IgD-negative memory B cell (primary cell): Measurements from ENCODE around the gene RRN3. TPM values are rescaled to one million over a fixed set of nuclear protein-coding genes. Genes with fewer than 3 reads are reported as not detected.
"Not testable (repeated sequence)": the region's sequence is repeated elsewhere in the genome, so short reads cannot be mapped to it uniquely, and the experiment has no call there.

ENCODE experiments used
- H3K27ac Mint-ChIP-seq, 3 donors: one replicate each; pipeline ENCODE4 v1.8.0; 2020 to 2022; ENCODE audit warnings: mild to moderate bottlenecking in 3 of 3, mixed read lengths in 3 of 3, moderate library complexity in 1 of 3
- H3K27me3 Mint-ChIP-seq: one replicate; pipeline ENCODE4 v1.8.0; 2021; ENCODE audit warnings: mixed read lengths
- H3K36me3 Mint-ChIP-seq: one replicate; pipeline ENCODE4 v1.8.0; 2020; ENCODE audit warnings: mild to moderate bottlenecking, mixed read lengths
- H3K4me1 Mint-ChIP-seq, 3 donors: one replicate each; pipeline ENCODE4 v1.8.0; 2020 to 2022; ENCODE audit warnings: mixed read lengths in 3 of 3, mild to moderate bottlenecking in 1 of 3
- H3K4me3 Mint-ChIP-seq, 4 donors: one replicate each; pipeline ENCODE4 v1.8.0; 2020 to 2022; ENCODE audit warnings: mild to moderate bottlenecking in 4 of 4, mixed read lengths in 4 of 4, moderate library complexity in 3 of 4
- H3K9me3 Mint-ChIP-seq, 3 donors: one replicate each; pipeline ENCODE4 v1.8.0; 2020 to 2021; ENCODE audit warnings: mixed read lengths in 3 of 3, mild to moderate bottlenecking in 1 of 3
- polyA plus RNA-seq: library from polyadenylated mRNA; unstranded; fragments of 300-500 nt; fragmentation: Illumina TruSeq; gene quantifications from one replicate; pipeline ENCODE4 v1.2.3, GENCODE V29; 2021

The RRN3 gene
- polyA plus RNA-seq, 1 donor from 2014 or later, result 26.1 TPM

GRCh38 chr16:15045270-15045669 lies 48.8 kb downstream of the RRN3 start:
- not testable (repeated sequence) for H3K4me3 Mint-ChIP-seq

GRCh38 chr16:15044286-15044685 lies 49.8 kb downstream of the RRN3 start:
- Mint-ChIP-seq H3K4me1 (peaks cover 0 to 3% (median 0%) of the 10 kb centered on the region in 3 donors), H3K27me3 (no peaks in the 10 kb centered on the region), H3K9me3 (no peaks in the 10 kb centered on the region)

More at GRCh38 chr16:15045270-15045669, 48.8 kb downstream of the RRN3 start:
- H3K36me3 Mint-ChIP-seq, H3K27me3 Mint-ChIP-seq, H3K4me1 Mint-ChIP-seq, H3K27ac Mint-ChIP-seq, H3K9me3 Mint-ChIP-seq: not testable (repeated sequence)

GRCh38 chr16:15043344-15043743 lies 50.7 kb downstream of the RRN3 start:
- peaks cover 0 to 3% (median 0%) of the 10 kb centered on the region in 3 donors for H3K4me1 Mint-ChIP-seq
- no peak overlapping the region for H3K27ac Mint-ChIP-seq
- H3K27me3 Mint-ChIP-seq, result no peaks in the 10 kb centered on the region
- no peaks in the 10 kb centered on the region for H3K9me3 Mint-ChIP-seq
- H3K4me3 Mint-ChIP-seq, result no peak overlapping the region
- H3K36me3 Mint-ChIP-seq, result peaks cover 11% of the 10 kb centered on the region

More at GRCh38 chr16:15044286-15044685, 49.8 kb downstream of the RRN3 start:
- H3K27ac Mint-ChIP-seq, result peak overlapping the region in 1 of 3 donors; percentile 19
- H3K36me3 Mint-ChIP-seq, result peaks cover 11% of the 10 kb centered on the region
- no peak overlapping the region for H3K4me3 Mint-ChIP-seq

- no peaks in the 10 kb centered on the region for H3K27me3 Mint-ChIP-seq
These were observed 52.6 kb downstream of the RRN3 start for GRCh38 chr16:15041271-15042004.

GRCh38 chr16:15038689-15039088 lies 55.4 kb downstream of the RRN3 start:
- no peaks in the 10 kb centered on the region for H3K9me3 Mint-ChIP-seq
- H3K4me1 Mint-ChIP-seq, result no peaks in the 10 kb centered on the region
- peaks cover 3% of the 10 kb centered on the region for H3K36me3 Mint-ChIP-seq
- no peak overlapping the region for H3K27ac Mint-ChIP-seq
- no peaks in the 10 kb centered on the region for H3K27me3 Mint-ChIP-seq
- H3K4me3 Mint-ChIP-seq, result no peak overlapping the region

More at GRCh38 chr16:15041271-15042004, 52.6 kb downstream of the RRN3 start:
- no peak overlapping the region for H3K4me3 Mint-ChIP-seq
- H3K4me1 Mint-ChIP-seq, result peaks cover 0 to 2% (median 0%) of the 10 kb centered on the region in 3 donors
- H3K36me3 Mint-ChIP-seq, result peaks cover 5% of the 10 kb centered on the region
- no peaks in the 10 kb centered on the region for H3K9me3 Mint-ChIP-seq
- peak overlapping the region in 2 of 3 donors; percentile 28 to 57 for H3K27ac Mint-ChIP-seq

GRCh38 chr16:15037745-15038144 lies 56.3 kb downstream of the RRN3 start:
- Mint-ChIP-seq H3K36me3 (peaks cover 3% of the 10 kb centered on the region), H3K27ac (no peak overlapping the region), H3K4me1 (no peaks in the 10 kb centered on the region), H3K4me3 (no peak overlapping the region), H3K27me3 (no peaks in the 10 kb centered on the region), H3K9me3 (no peaks in the 10 kb centered on the region)

- Mint-ChIP-seq H3K9me3 (no peaks in the 10 kb centered on the region), H3K27me3 (no peaks in the 10 kb centered on the region), H3K4me1 (no peaks in the 10 kb centered on the region), H3K27ac (peak overlapping the region in 1 of 3 donors; percentile 10), H3K36me3 (peaks cover 2% of the 10 kb centered on the region), H3K4me3 (no peak overlapping the region)
These were observed 57.1 kb downstream of the RRN3 start for GRCh38 chr16:15037003-15037402.

- no peak overlapping the region for H3K27ac Mint-ChIP-seq
- no peaks in the 10 kb centered on the region for H3K9me3 Mint-ChIP-seq
- H3K4me1 Mint-ChIP-seq, result no peaks in the 10 kb centered on the region
- no peaks in the 10 kb centered on the region for H3K27me3 Mint-ChIP-seq
- peaks cover 2% of the 10 kb centered on the region for H3K36me3 Mint-ChIP-seq
- no peak overlapping the region for H3K4me3 Mint-ChIP-seq
These were observed 58.8 kb downstream of the RRN3 start for GRCh38 chr16:15035163-15035729.

- Mint-ChIP-seq H3K9me3 (no peaks in the 10 kb centered on the region), H3K27ac (no peak overlapping the region), H3K4me1 (no peaks in the 10 kb centered on the region), H3K36me3 (no peaks in the 10 kb centered on the region), H3K4me3 (no peak overlapping the region), H3K27me3 (no peaks in the 10 kb centered on the region)
These were observed 59.6 kb downstream of the RRN3 start for GRCh38 chr16:15034266-15035162.

GRCh38 chr16:15033309-15033707 lies 60.8 kb downstream of the RRN3 start:
- no peak overlapping the region for H3K4me3 Mint-ChIP-seq
- H3K4me1 Mint-ChIP-seq, result no peaks in the 10 kb centered on the region
- H3K27me3 Mint-ChIP-seq, result no peaks in the 10 kb centered on the region
- no peaks in the 10 kb centered on the region for H3K36me3 Mint-ChIP-seq
- peak overlapping the region in 2 of 3 donors; percentile 23 to 71 for H3K27ac Mint-ChIP-seq
- no peaks in the 10 kb centered on the region for H3K9me3 Mint-ChIP-seq

- no peaks in the 10 kb centered on the region for H3K36me3 Mint-ChIP-seq
- H3K4me3 Mint-ChIP-seq, result no peak overlapping the region
- H3K27me3 Mint-ChIP-seq, result no peaks in the 10 kb centered on the region
- H3K27ac Mint-ChIP-seq, result peak overlapping the region in 2 of 3 donors; percentile 23 to 81
- peaks cover 0 to 3% (median 0%) of the 10 kb centered on the region in 3 donors for H3K4me1 Mint-ChIP-seq
- no peaks in the 10 kb centered on the region for H3K9me3 Mint-ChIP-seq
These were observed 61.3 kb downstream of the RRN3 start for GRCh38 chr16:15032547-15033308.

- H3K27me3 Mint-ChIP-seq, result no peaks in the 10 kb centered on the region
- H3K9me3 Mint-ChIP-seq, result no peaks in the 10 kb centered on the region
- no peak overlapping the region for H3K4me3 Mint-ChIP-seq
- H3K4me1 Mint-ChIP-seq, result peaks cover 0 to 3% (median 0%) of the 10 kb centered on the region in 3 donors
- H3K27ac Mint-ChIP-seq, result peak overlapping the region in 1 of 3 donors; percentile 5
- H3K36me3 Mint-ChIP-seq, result no peaks in the 10 kb centered on the region
These were observed 62.5 kb downstream of the RRN3 start for GRCh38 chr16:15031586-15031985.

GRCh38 chr16:15031179-15031578 lies 62.9 kb downstream of the RRN3 start:
- Mint-ChIP-seq H3K27ac (no peak overlapping the region), H3K4me1 (peaks cover 0 to 3% (median 0%) of the 10 kb centered on the region in 3 donors), H3K36me3 (no peaks in the 10 kb centered on the region), H3K9me3 (no peaks in the 10 kb centered on the region), H3K27me3 (no peaks in the 10 kb centered on the region), H3K4me3 (no peak overlapping the region)

- H3K4me3 Mint-ChIP-seq, H3K4me1 Mint-ChIP-seq, H3K27me3 Mint-ChIP-seq, H3K9me3 Mint-ChIP-seq, H3K36me3 Mint-ChIP-seq: not testable (repeated sequence)
- H3K27ac Mint-ChIP-seq, result peak overlapping the region in 1 of 3 donors; percentile 78
These were observed 64.3 kb downstream of the RRN3 start for GRCh38 chr16:15029749-15030148.
